ENCODE data around the gene NCKAP5L.
"Not testable (repeated sequence)": the region's sequence is repeated elsewhere in the genome, so short reads cannot be mapped to it uniquely, and the experiment has no call there.

The NCKAP5L gene

GRCh38 chr12:49798248-49798647, 30.0 kb downstream of the NCKAP5L start:
- no peak for DNase-seq

- no peak for DNase-seq
These were observed 30.8 kb downstream of the NCKAP5L start for GRCh38 chr12:49797449-49797776.

GRCh38 chr12:49796606-49797448, 31.4 kb downstream of the NCKAP5L start:
- DNase-seq: no peak

GRCh38 chr12:49796155-49796554, 32.1 kb downstream of the NCKAP5L start:
- DNase-seq: no peak

- no peak for DNase-seq
These were observed 32.5 kb downstream of the NCKAP5L start for GRCh38 chr12:49795654-49796105.

- no peak for DNase-seq
These were observed 33.2 kb downstream of the NCKAP5L start for GRCh38 chr12:49794811-49795653.

GRCh38 chr12:49794021-49794420, 34.2 kb downstream of the NCKAP5L start:
- DNase-seq: no peak

- DNase-seq: no peak
These were observed 34.6 kb downstream of the NCKAP5L start for GRCh38 chr12:49793620-49794019.

GRCh38 chr12:49792976-49793580, 35.1 kb downstream of the NCKAP5L start:
- no peak for DNase-seq

GRCh38 chr12:49792181-49792970, 35.8 kb downstream of the NCKAP5L start:
- DNase-seq: no peak

- no peak for DNase-seq
These were observed 36.5 kb downstream of the NCKAP5L start for GRCh38 chr12:49791700-49792099.

GRCh38 chr12:49790741-49791555, 37.3 kb downstream of the NCKAP5L start:
- no peak for DNase-seq

- no peak for DNase-seq
These were observed 38.2 kb downstream of the NCKAP5L start for GRCh38 chr12:49789992-49790391.

GRCh38 chr12:49787672-49788071, 40.5 kb downstream of the NCKAP5L start:
- DNase-seq: no peak

- no peak for DNase-seq
These were observed 43.3 kb downstream of the NCKAP5L start for GRCh38 chr12:49784756-49785409.

GRCh38 chr12:49783917-49784676, 44.1 kb downstream of the NCKAP5L start:
- peak; percentile 53 for DNase-seq

- DNase-seq: not testable (repeated sequence)
These were observed 47.3 kb downstream of the NCKAP5L start for GRCh38 chr12:49780914-49781313.

GRCh38 chr12:49779581-49779980, 48.6 kb downstream of the NCKAP5L start:
- DNase-seq: no peak

GRCh38 chr12:49777800-49778748, 50.1 kb downstream of the NCKAP5L start:
- peak; percentile 48 for DNase-seq
